Measurements from ENCODE around the gene C11orf42. TPM values are rescaled to one million over a fixed set of nuclear protein-coding genes. Genes with fewer than 3 reads are reported as not detected.
A peak's percentile ranks its signal among the peaks of the same experiment; 100 is the strongest.

Gene C11orf42, protein sequence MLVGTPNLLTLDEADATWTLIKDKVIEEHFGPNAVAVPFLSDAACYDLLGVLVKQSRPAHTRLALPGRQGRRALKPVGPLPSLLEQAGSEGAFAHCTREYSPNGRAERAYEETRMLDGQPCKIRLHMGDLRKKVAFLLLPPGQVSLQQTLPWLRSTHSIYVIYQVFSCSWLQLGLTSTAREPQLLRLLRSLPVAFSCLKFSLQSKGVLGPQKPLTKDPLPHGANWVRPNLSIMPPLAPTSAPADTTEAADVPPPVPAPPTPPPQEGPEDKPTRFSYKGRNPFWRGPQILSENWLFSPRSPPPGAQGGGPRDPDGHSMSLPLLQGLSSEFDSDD
- not detected in 2 replicates for total RNA-seq (2014; rRNA removed; shearing (Covaris generic))
- polyA plus RNA-seq (2015; cell fraction: cytosol; rRNA removed) = not detected in 2 replicates
- polyA plus RNA-seq (2015; cell fraction: nucleus; rRNA removed) = not detected in 2 replicates

DNA sequence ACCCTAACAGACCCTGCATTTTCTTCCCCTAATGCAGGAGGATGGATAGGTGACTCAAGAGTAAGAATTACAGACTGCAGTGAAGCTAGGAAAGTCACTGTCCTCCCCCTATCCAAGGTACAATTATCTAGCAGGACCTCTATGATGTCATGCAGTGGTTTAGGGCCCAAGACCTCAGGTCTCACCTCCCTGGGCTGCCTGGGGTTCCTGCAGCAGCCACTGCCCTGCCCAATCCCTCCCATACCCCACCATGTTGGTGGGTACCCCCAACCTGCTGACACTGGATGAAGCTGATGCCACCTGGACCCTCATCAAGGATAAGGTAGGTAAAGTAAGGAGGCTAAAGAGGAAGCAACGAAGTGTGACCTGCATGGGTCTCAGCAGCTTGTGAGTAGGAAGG lies at the start of gene C11orf42:
Gene C11orf42 (plus strand): TSS at position 192 of the 400 bp plus-strand sequence. CDS start 59 bp downstream, at position 251.
- DNase-seq (ENCODE audit: low read depth, low spot score) = no peak
- in situ Hi-C loops (cut with HindIII; ENCODE audit: low pct_unique_long_range_greater_than_20kb, low sequenced_read_pairs) = no loop called here

DNA sequence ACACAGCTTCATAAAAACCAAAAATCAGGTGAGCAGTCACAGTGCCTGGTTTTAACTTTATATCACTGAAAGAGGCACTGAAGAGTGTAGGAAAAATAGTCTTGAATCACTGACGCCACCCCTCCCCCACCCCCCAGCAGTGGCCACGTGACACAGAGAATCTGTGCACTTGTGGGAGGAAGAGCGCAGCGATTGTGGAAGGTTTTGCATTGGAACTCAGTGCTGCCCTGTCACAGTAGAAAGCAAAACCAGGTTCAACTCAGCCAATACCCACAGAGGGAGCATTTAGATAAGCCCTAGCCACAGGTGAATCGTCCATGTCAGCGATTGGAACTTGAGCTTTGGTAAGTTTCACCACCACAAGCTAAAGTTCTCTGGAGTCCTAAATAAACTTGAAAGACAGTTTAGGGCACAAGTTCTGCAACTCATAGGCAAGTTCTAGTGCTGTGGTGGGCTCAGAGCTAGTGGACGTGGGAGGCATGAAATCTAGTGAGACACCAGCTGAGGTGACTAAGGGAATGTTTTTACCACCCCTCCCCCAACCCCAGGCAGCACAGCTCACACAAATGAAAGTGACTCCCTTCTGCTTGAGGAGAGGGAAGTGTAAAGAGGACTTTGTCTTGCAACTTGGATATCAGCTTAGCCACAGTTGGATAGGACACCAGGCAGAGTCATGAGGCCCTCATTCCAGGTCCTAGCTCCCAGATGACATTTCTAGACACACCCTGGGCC lies 48.6 kb upstream of the C11orf42 start:
- DNase-seq (ENCODE audit: low read depth, low spot score) = no peak
- in situ Hi-C loops (cut with HindIII; ENCODE audit: low pct_unique_long_range_greater_than_20kb, low sequenced_read_pairs) = no loop called here

DNA sequence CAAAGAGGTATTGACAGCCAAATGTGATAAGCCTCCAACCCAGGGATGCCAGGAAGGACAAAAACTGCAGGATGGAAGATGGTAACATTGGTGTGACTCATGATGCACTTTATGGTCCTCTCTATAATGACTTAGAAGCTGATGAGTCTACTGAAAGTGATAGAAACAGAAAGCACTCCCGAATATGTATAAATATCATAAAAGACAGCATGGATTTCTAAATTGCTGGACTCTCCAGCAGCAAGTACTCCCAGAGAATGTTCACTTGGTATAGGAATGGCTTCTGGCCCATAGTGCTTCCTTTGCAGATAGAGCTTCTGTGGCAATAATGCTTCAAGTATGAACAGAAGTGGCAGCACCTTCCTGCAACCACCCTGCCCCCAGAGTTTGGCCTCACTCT lies 35.1 kb upstream of the C11orf42 start, which contains the start of gene OR52B2:
Gene OR52B2 (minus strand): TSS at position 101 of the 400 bp plus-strand sequence. CDS start 0 bp downstream, at position 101.
- in situ Hi-C loops (cut with HindIII; ENCODE audit: low pct_unique_long_range_greater_than_20kb, low sequenced_read_pairs) = no loop called here
- DNase-seq (ENCODE audit: low read depth, low spot score) = no peak

DNA sequence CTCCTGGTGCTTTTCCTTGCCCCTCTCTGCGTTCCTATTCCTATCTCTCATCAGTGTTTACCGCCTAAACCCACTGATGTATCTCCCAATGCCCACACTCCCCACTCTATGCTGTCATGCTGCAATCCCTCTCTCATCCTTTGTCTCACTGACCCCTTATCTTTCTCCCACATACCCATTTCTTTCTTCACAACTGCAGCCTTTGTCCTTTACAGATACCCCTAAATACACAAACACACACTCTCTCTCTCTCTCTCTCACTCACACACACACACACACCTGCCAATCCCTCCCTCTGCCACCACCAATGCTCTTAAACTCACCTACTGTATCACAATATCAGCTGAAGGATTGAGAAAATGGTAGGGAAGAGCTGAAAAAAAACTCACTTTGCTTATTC lies 29.9 kb upstream of the C11orf42 start:
- no peak for DNase-seq (ENCODE audit: low read depth, low spot score)
- in situ Hi-C loops (cut with HindIII; ENCODE audit: low pct_unique_long_range_greater_than_20kb, low sequenced_read_pairs) = no loop called here

DNA sequence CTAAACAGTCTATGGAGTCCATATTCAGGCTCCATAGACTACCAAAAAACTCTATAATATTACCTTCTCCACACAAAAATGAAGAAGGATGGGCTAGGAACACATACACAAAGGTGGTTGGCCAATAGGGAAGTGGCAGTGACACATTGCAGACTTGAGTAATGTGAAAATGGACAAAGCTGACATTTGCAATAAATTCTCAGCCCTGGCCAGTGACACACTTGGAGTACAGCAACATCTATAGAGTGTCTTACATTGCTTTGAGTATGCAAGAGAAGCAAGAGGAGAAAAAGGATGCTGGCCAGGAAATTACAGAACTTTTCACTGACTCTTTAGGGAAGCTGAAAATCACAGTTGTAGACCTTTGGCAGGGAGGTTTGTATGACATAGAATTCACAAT lies 13.6 kb upstream of the C11orf42 start:
- DNase-seq (ENCODE audit: low read depth, low spot score) = no peak
- in situ Hi-C loops (cut with HindIII; ENCODE audit: low pct_unique_long_range_greater_than_20kb, low sequenced_read_pairs) = no loop called here

DNA sequence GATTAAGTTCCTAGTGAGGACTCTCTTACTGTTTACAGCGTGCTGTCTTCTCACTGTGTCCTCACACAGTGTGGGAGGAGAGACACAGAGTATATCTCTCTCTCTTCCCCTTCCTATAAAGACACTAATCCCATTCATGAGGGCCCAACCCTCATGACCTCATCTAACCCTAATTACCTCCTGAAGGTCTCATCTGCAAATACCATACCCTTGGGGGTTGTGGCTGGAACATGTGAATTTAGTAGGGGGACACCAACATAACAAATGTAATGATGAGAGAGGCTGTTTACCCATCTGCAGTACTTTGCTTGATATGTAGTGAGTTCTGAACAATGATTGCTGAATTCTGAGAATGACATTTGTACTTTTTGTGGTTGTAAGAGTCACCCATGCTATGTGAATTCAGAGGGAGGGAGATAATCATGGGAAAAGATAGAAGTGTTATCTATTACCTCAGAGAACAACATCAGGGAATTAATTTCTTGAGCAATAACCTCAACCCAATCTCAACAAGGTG lies 11.2 kb upstream of the C11orf42 start:
- in situ Hi-C loops (cut with HindIII; ENCODE audit: low pct_unique_long_range_greater_than_20kb, low sequenced_read_pairs) = no loop called here
- DNase-seq (ENCODE audit: low read depth, low spot score) = peak; percentile 82

DNA sequence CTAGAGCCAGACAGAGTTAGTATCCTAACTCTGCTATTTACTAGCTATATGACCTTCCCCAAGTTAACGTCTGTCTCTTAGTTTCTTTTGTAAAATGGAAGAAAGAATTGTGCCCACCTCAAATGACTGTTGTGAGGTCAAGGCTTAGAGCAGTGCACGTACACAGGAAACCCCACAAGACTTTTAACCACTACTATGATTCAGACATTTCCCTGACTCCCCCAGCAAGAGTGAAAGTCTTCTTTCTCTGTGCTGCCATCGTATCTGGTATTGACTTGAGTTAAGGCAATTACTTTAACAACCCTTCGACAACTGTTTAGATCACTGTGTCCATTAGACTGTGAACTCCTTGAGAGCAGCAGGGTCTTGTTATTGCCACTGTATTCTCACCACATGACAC lies 9.0 kb upstream of the C11orf42 start:
- in situ Hi-C loops (cut with HindIII; ENCODE audit: low pct_unique_long_range_greater_than_20kb, low sequenced_read_pairs) = no loop called here
- DNase-seq (ENCODE audit: low read depth, low spot score) = no peak

DNA sequence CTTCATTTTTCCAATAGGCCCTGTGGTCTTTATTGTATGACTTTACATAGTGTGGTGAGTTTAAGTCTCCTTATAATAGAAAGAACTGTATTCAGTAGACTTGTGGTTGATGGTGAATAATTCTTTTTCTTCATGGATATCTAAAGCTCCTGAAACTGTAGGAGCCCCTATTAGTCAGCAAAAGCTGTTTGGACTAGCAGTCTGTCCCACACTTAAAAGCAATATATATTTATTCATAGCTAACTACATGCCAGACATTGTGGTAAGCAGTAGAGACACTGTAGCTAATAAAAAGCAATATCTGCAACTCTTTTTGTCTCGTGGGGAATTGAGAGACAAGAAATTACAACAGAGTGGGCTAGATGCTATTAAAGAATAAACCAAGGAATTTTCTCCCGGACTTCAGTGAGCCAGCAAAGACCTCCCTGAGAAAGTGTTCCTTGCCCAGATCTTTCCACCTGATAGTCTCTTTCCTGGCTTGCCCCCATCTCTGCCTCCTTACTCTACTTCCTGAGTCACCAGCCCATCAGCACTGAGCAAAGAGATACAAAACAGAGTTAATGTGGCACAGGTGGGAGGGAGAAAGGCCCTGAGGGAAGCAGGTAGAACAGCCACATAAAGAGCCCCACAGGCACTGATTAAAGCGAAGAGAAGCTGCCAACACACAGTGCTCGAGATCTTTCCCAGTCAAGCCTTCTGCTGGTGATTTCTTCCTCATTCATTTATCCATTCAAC lies 7.7 kb upstream of the C11orf42 start:
- DNase-seq (ENCODE audit: low read depth, low spot score) = no peak
- in situ Hi-C loops (cut with HindIII; ENCODE audit: low pct_unique_long_range_greater_than_20kb, low sequenced_read_pairs) = no loop called here

DNA sequence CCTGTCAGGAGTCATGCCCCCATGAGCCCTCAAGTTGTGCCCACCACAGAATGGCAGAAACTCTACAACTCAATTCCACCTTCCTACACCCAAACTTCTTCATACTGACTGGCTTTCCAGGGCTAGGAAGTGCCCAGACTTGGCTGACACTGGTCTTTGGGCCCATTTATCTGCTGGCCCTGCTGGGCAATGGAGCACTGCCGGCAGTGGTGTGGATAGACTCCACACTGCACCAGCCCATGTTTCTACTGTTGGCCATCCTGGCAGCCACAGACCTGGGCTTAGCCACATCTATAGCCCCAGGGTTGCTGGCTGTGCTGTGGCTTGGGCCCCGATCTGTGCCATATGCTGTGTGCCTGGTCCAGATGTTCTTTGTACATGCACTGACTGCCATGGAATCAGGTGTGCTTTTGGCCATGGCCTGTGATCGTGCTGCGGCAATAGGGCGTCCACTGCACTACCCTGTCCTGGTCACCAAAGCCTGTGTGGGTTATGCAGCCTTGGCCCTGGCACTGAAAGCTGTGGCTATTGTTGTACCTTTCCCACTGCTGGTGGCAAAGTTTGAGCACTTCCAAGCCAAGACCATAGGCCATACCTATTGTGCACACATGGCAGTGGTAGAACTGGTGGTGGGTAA lies 6.1 kb upstream of the C11orf42 start, which contains the start of gene OR52W1:
Gene OR52W1 (plus strand): TSS at position 51 of the 637 bp plus-strand sequence. CDS start 0 bp downstream, at position 51.
- no peak for DNase-seq (ENCODE audit: low read depth, low spot score)
- in situ Hi-C loops (cut with HindIII; ENCODE audit: low pct_unique_long_range_greater_than_20kb, low sequenced_read_pairs) = no loop called here

DNA sequence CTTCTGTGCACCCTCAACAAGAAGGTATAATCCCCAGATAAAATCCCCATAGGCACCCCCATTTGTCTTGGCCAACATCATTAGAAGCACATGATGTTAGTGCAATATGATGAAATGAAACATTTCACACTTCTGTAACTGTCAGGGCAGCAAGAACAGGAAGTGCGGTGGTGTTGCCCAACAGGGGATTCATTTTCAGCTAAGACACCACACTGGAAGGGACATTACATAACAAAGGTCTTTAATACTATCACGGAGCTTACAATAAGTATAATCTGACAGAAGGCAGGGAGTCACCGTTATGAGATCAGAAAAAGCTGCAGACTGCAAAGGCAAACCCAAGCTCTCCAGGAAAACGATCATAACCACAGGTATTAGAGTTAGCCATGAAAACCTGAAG lies 4.4 kb upstream of the C11orf42 start:
- in situ Hi-C loops (cut with HindIII; ENCODE audit: low pct_unique_long_range_greater_than_20kb, low sequenced_read_pairs) = no loop called here
- no peak for DNase-seq (ENCODE audit: low read depth, low spot score)

DNA sequence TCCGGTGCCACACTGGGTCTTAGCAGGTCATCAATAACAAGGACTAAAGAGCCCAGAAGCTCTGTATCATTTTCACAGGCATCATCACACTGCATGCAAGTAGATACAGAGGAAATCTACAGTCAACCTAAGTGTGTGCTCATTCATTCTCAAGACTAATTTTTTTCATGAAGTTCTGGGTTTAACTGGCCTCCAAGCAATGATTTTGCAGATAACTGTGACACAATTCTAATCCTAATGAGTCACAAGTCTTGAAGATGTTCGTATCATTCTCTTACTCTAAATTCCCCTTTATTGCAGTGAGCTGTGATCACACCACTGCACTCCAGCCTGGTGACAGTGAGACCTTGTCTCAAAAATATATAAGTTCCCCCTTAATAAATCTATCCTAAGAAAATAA lies 3.9 kb upstream of the C11orf42 start:
- in situ Hi-C loops (cut with HindIII; ENCODE audit: low pct_unique_long_range_greater_than_20kb, low sequenced_read_pairs) = no loop called here
- no peak for DNase-seq (ENCODE audit: low read depth, low spot score)

DNA sequence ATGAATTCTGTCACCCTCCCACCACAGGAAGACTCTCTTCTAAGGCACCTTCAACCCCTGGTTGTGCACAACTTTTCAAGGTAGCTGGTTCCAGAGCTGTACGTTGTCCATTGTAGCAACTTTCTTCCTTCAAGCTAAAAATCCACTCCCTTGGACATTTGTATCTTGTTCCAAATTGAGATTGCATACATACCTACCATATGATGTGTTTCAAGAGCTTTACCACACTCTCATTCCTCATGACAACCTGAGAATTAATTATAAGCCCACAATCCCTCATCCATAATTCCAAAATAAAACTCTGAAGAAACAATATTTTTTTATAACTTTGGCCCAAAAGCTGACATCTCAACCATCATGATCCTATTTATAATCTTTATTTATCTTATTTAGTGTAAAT lies 3.3 kb upstream of the C11orf42 start:
- in situ Hi-C loops (cut with HindIII; ENCODE audit: low pct_unique_long_range_greater_than_20kb, low sequenced_read_pairs) = no loop called here
- DNase-seq (ENCODE audit: low read depth, low spot score) = no peak

DNA sequence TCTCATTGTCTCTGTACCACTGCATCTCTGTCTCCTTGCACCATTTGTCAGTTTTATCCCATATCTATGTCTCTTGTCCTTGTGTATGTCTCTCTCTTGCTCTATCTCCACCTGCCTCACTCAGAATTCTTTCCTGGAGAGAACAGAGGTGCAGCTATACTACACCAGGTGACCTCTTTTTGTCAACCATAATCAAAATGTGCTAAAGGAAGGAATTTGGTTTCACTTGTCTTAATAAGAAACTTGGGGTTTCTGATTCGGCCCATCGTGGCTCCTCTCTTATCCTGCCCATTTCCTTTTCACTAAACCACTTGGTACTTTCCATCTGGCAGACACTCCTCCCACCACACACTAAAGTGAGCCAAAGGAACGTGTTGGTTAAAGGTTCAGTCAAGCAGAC lies 2.0 kb upstream of the C11orf42 start:
- no peak for DNase-seq (ENCODE audit: low read depth, low spot score)
- in situ Hi-C loops (cut with HindIII; ENCODE audit: low pct_unique_long_range_greater_than_20kb, low sequenced_read_pairs) = no loop called here

DNA sequence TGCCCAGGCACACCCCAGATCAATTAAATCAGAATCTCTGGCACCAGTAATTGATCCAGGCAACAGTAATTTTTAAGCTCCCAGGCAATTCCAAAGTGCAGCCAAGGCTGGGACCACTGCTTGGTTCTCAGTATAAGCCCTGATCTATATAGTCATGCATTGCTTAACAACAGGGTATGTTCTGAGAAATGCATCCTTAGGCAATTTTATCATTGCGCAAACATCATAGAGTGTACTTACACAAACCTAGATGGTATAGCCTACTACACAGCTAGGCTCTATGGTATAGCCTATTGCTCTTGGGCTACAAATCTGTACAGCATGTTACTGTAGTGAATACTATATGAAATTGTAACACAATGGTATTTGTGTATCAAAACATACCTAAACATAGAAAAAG lies 651 bp upstream of the C11orf42 start:
- in situ Hi-C loops (cut with HindIII; ENCODE audit: low pct_unique_long_range_greater_than_20kb, low sequenced_read_pairs) = no loop called here
- no peak for DNase-seq (ENCODE audit: low read depth, low spot score)

DNA sequence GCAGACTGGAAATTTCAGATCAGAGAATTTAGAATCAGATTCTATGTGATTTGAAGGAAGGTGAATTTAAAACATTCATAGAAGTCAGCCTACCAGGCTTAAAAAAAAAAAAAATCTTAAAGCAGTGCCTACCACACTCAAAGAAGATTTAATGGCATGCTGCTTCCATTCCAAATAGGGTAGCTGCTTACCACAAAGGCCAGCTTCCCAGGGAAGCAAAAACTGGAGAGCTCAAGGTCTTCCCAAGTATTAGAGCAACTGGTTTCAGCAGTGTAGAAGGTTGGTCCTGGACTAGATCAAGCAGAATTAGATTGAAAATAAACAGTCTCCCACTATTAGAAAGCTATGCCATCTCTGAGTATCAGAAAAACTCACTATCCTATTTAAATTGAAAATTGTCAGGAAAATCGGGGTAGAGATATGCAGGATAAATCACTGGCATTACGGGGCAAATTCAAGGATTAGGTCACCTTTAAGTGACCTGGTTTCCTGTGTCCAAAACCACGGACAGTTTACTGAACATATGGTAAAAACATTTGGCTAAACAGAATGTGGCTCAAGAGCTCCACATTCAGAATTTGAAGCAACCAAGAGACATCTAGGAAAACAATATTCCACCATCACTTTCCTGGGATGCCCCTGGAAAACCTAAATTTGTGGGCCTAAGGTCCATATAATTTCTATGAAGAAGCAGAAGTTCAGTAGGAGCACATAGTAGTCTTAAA lies 1.3 kb downstream of the C11orf42 start:
- no peak for DNase-seq (ENCODE audit: low read depth, low spot score)
- in situ Hi-C loops (cut with HindIII; ENCODE audit: low pct_unique_long_range_greater_than_20kb, low sequenced_read_pairs) = no loop called here

DNA sequence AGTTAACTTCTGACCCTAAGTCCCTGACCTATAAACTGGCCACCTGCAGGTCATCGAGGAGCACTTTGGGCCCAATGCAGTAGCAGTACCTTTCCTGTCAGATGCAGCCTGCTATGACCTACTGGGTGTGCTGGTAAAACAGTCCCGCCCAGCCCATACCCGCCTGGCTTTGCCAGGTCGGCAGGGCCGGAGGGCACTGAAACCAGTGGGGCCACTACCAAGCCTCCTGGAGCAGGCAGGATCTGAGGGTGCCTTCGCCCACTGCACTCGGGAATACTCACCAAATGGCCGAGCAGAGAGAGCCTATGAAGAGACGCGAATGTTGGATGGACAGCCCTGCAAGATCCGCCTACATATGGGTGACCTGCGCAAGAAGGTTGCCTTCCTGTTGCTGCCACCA lies 4.4 kb downstream of the C11orf42 start:
- DNase-seq (ENCODE audit: low read depth, low spot score) = no peak
- in situ Hi-C loops (cut with HindIII; ENCODE audit: low pct_unique_long_range_greater_than_20kb, low sequenced_read_pairs) = no loop called here

All from SK-MEL-5 (cell line).